PC-3 (cell line): ENCODE measurements around the gene MEFV.

Experiments
- EZH2 ChIP-seq: fragments of 300-600 bp; sonication (generic); IDR thresholded peaks from one replicate; pipeline ENCODE4 v1.6.1; 2017; ENCODE audit warnings: antibody characterized with exemption, mild to moderate bottlenecking, low read length; ENCODE audit not compliant: unreplicated experiment
- EZH2phosphoT487 ChIP-seq: fragments of 300-600 bp; sonication (generic); IDR thresholded peaks from 2 replicates; pipeline ENCODE4 v1.6.1; 2018; ENCODE audit warnings: mild to moderate bottlenecking, antibody characterized with exemption, low read length, borderline replicate concordance
- TF ChIP-seq, protein P1 (sequence below): fragments of 300-600 bp; sonication (generic); conservative IDR thresholded peaks from 2 replicates; pipeline ENCODE4 v1.5.1; 2017; ENCODE audit warnings: antibody characterized with exemption, low read depth, mild to moderate bottlenecking, low read length

DNA sequence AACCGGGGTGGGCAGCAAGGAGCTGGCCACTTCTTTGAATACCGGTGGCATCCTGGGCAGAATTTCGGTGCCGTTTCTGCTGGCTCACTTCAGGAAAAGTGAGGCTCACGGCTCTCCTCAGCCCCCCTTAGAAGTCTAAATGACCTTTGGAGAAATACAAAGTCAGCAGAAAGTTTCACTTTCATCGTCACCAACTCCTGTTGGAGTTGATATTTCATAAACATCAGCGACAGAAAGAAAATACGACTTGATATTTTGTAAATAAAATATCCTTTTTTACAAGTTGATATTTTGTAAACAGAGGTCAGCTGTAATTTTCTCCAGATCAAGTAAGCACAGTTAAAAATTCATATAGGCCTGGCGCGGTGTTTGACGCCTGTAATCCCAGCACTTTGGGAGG lies 49.6 kb upstream of the MEFV start:
- TF ChIP-seq, protein P1, sequence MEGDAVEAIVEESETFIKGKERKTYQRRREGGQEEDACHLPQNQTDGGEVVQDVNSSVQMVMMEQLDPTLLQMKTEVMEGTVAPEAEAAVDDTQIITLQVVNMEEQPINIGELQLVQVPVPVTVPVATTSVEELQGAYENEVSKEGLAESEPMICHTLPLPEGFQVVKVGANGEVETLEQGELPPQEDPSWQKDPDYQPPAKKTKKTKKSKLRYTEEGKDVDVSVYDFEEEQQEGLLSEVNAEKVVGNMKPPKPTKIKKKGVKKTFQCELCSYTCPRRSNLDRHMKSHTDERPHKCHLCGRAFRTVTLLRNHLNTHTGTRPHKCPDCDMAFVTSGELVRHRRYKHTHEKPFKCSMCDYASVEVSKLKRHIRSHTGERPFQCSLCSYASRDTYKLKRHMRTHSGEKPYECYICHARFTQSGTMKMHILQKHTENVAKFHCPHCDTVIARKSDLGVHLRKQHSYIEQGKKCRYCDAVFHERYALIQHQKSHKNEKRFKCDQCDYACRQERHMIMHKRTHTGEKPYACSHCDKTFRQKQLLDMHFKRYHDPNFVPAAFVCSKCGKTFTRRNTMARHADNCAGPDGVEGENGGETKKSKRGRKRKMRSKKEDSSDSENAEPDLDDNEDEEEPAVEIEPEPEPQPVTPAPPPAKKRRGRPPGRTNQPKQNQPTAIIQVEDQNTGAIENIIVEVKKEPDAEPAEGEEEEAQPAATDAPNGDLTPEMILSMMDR: no peak
- no peak for TF ChIP-seq EZH2
- TF ChIP-seq EZH2phosphoT487: no peak
